CD4-positive, alpha-beta T cell (primary cell): ENCODE results near the gene DNPH1. TPM values are rescaled to one million over a fixed set of nuclear protein-coding genes. Genes with fewer than 3 reads are reported as not detected.

Experiments
- ATAC-seq: fragments of 200-7000 bp; cut with Tn5 transposase; one replicate; pipeline ENCODE4 v1.10.0; 2022; ENCODE audit warnings: mild to moderate bottlenecking; ENCODE audit not compliant: poor library complexity
- CTCF ChIA-PET: fragments of 350-600 bp; sonication (Branson Sonifier 250); formaldehyde crosslinking; loops from one replicate; lab custom pipeline; 2021; ENCODE audit warnings: antibody characterized with exemption, inconsistent platforms; lab: Charles Lee
- POLR2A ChIA-PET: fragments of 350-600 bp; sonication (Branson Sonifier 250); formaldehyde crosslinking; loops from one replicate; lab custom pipeline; 2021; ENCODE audit warnings: antibody characterized with exemption, inconsistent platforms; lab: Charles Lee
- DNase-seq, 14 experiments: peaks; one replicate each; pipeline ENCODE4 v3.0.0-alpha.2; 2013 to 2020; ENCODE audit warnings: mixed read lengths in 2 of 14
- H3K27ac ChIP-seq, 2 donors: one replicate each; pipeline versions ENCODE4 v1.5.1 to v1.7.0; 2013; ENCODE audit warnings: low read length in 2 of 2, low read depth in 1 of 2, mild to moderate bottlenecking in 1 of 2
- H3K27me3 ChIP-seq, 2 experiments: 1 replicate in 1 of 2; 2 replicates in 1 of 2; pipeline versions ENCODE4 v1.6.1 to v1.7.0; 2013; ENCODE audit warnings: low read length in 2 of 2, control low read depth in 1 of 2, mild to moderate bottlenecking in 1 of 2, moderate library complexity in 1 of 2; ENCODE audit not compliant: insufficient read depth in 2 of 2, control insufficient read depth in 1 of 2
- H3K36me3 ChIP-seq: one replicate; pipeline ENCODE4 v1.6.1; 2013; ENCODE audit warnings: low read length, control low read depth; ENCODE audit not compliant: insufficient read depth
- H3K4me1 ChIP-seq: one replicate; pipeline ENCODE4 v1.6.1; 2013; ENCODE audit warnings: low read length, control low read depth; ENCODE audit not compliant: insufficient read depth
- H3K4me3 ChIP-seq: one replicate; pipeline ENCODE4 v1.5.1; 2013; ENCODE audit warnings: mild to moderate bottlenecking, low read length, moderate library complexity
- H3K9me3 ChIP-seq, 2 experiments: 1 replicate in 1 of 2; 2 replicates in 1 of 2; pipeline versions ENCODE4 v1.6.1 to v1.7.0; 2013; ENCODE audit warnings: low read length in 2 of 2, mild to moderate bottlenecking in 2 of 2, control low read depth in 1 of 2, moderate library complexity in 1 of 2; ENCODE audit not compliant: control insufficient read depth in 1 of 2, insufficient read depth in 1 of 2
- H3K27ac Mint-ChIP-seq: one replicate; pipeline ENCODE4 v1.8.0; 2020; ENCODE audit warnings: mixed read lengths
- H3K27me3 Mint-ChIP-seq: one replicate; pipeline ENCODE4 v1.8.0; 2021; ENCODE audit warnings: mixed read lengths
- H3K36me3 Mint-ChIP-seq: one replicate; pipeline ENCODE4 v1.8.0; 2021; ENCODE audit warnings: low read depth, mixed read lengths
- H3K4me1 Mint-ChIP-seq: one replicate; pipeline ENCODE4 v1.8.0; 2021; ENCODE audit warnings: low read depth, mixed read lengths
- H3K4me3 Mint-ChIP-seq: one replicate; pipeline ENCODE4 v1.8.0; 2020; ENCODE audit warnings: mild to moderate bottlenecking, mixed read lengths
- H3K9me3 Mint-ChIP-seq: one replicate; pipeline ENCODE4 v1.8.0; 2020; ENCODE audit warnings: mixed read lengths
- intact Hi-C, 2 experiments: fragments of 100-400 bp; cut with DNase I in 1 of 2; cut with micrococcal nuclease in 1 of 2; formaldehyde crosslinking; loops; one replicate each; pipeline versions ENCODE4 v1.15.1 to v1.9.0; 2023 to 2025; cut with DNase I, micrococcal nuclease
- total RNA-seq, 174 experiments: library from RNA in 2 of 174; stranded (reverse) in 2 of 174; gene quantifications; one replicate each; pipeline ENCODE4 v1.2.3 and lab custom pipeline; 2021 to 2026
- TF ChIP-seq, protein P1 (sequence below): fragments of 200-600 bp; IDR thresholded peaks from one replicate; pipeline ENCODE4 v1.8.0; 2022; ENCODE audit warnings: antibody characterized with exemption, mild to moderate bottlenecking

DNPH1 gene
- total RNA-seq, 2 experiments from 2014 or later: 27.3 to 30.6 TPM

- no peaks in the 10 kb centered on the region for H3K9me3 Mint-ChIP-seq
- H3K36me3 Mint-ChIP-seq: no peaks in the 10 kb centered on the region
- H3K27ac Mint-ChIP-seq: no peak overlapping the region
- Histone ChIP-seq H3K4me1 (peaks cover 5% of the 10 kb centered on the region), H3K36me3 (no peaks in the 10 kb centered on the region), H3K27me3 (peaks cover 0 to 11% of the 10 kb centered on the region in 2 experiments), H3K27ac (no peak overlapping the region), H3K4me3 (no peak overlapping the region), H3K9me3 (no peaks in the 10 kb centered on the region)
- H3K4me1 Mint-ChIP-seq: peaks cover 7% of the 10 kb centered on the region
- POLR2A ChIA-PET: no interaction called here
- DNase-seq (no peak), ATAC-seq (no peak)
- intact Hi-C loops: no loop called here
- CTCF ChIA-PET: interaction anchor here (0.7 to 1.5 kb wide), 2 partner anchors 26 to 31 kb away, joined by 3 read pairs; partner anchors contain the start of gene DNPH1
- peaks cover 44% of the 10 kb centered on the region for H3K27me3 Mint-ChIP-seq
- TF ChIP-seq, protein P1, sequence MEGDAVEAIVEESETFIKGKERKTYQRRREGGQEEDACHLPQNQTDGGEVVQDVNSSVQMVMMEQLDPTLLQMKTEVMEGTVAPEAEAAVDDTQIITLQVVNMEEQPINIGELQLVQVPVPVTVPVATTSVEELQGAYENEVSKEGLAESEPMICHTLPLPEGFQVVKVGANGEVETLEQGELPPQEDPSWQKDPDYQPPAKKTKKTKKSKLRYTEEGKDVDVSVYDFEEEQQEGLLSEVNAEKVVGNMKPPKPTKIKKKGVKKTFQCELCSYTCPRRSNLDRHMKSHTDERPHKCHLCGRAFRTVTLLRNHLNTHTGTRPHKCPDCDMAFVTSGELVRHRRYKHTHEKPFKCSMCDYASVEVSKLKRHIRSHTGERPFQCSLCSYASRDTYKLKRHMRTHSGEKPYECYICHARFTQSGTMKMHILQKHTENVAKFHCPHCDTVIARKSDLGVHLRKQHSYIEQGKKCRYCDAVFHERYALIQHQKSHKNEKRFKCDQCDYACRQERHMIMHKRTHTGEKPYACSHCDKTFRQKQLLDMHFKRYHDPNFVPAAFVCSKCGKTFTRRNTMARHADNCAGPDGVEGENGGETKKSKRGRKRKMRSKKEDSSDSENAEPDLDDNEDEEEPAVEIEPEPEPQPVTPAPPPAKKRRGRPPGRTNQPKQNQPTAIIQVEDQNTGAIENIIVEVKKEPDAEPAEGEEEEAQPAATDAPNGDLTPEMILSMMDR: no peak
- H3K4me3 Mint-ChIP-seq: no peak overlapping the region
These were observed 26.2 kb upstream of the DNPH1 start for GRCh38 chr6:43255408-43256054.

DNA sequence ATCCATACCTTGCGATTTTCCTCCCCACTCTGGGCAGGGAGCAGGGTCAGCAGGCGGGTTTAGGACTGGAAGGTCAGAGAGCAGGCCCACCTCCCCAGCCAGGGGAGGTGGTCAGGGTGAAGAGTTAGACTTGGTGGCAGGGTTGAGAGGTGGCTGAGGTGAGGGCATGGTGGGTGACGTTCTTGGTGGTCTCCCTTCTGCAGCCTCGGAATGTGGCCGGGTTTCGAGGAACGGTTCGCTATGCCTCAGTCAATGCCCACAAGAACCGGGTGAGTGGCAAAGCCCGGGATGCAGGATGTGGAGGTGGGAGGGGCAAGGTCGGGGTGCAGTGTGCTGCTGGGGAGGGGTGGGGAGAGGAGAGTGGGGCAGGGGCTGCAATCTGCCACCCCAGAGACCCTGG is 25.6 kb upstream of the DNPH1 start:
- H3K9me3 ChIP-seq: no peaks in the 10 kb centered on the region
- intact Hi-C loops: no loop called here
- ATAC-seq: no peak
- no peaks in the 10 kb centered on the region for H3K36me3 Mint-ChIP-seq
- ChIA-PET CTCF (interaction anchor here (1.5 kb wide), 1 partner anchor 26 kb away, joined by 3 read pairs; the partner anchor contains the start of gene DNPH1), POLR2A (no interaction called here)
- DNase-seq: no peak
- TF ChIP-seq, protein P1: no peak
- H3K4me1 Mint-ChIP-seq: peaks cover 7% of the 10 kb centered on the region
- H3K27me3 Mint-ChIP-seq: peaks cover 44% of the 10 kb centered on the region
- H3K4me1 ChIP-seq: peaks cover 5% of the 10 kb centered on the region
- H3K27ac ChIP-seq: no peak overlapping the region
- H3K4me3 ChIP-seq: no peak overlapping the region
- no peak overlapping the region for H3K4me3 Mint-ChIP-seq
- peaks cover 0 to 11% of the 10 kb centered on the region in 2 experiments for H3K27me3 ChIP-seq
- no peaks in the 10 kb centered on the region for H3K36me3 ChIP-seq
- no peaks in the 10 kb centered on the region for H3K9me3 Mint-ChIP-seq
- H3K27ac Mint-ChIP-seq: no peak overlapping the region

DNA sequence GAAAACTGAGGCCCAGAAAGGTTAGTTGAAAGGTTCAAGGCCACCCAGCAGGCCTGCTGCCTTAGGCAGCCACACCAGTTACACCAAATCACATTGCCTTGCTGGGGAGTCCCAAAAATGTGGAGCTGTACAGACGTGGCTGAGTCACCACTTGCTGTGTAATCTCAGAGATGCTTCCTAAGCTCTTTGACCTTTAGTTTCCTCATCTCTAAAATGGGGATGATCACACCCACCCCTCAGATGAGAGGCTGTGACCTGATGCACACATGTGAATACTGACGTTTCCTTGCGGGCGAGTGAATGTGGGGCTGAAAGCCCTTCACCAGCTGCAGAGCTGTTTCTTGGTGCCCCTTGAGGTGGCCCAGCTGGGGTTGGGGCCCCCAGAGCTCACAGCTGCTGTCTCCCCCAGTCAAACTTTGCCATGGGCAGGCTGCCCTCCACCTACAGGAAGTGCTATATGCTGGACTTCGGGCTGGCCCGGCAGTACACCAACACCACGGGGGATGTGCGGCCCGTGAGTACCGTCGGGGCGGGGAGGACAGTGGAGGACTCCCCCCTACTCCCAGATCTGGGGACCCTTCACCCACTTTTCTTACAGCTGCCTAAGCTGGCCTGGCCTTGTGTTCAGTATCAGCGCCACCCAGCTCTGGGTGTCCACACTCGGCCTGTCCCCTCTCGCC is 25.0 kb upstream of the DNPH1 start:
- Mint-ChIP-seq H3K9me3 (no peaks in the 10 kb centered on the region), H3K27ac (no peak overlapping the region), H3K36me3 (no peaks in the 10 kb centered on the region), H3K27me3 (peaks cover 44% of the 10 kb centered on the region), H3K4me1 (peaks cover 7% of the 10 kb centered on the region), H3K4me3 (no peak overlapping the region)
- ATAC-seq (no peak), DNase-seq (no peak)
- Histone ChIP-seq H3K36me3 (no peaks in the 10 kb centered on the region), H3K9me3 (no peaks in the 10 kb centered on the region), H3K27ac (no peak overlapping the region), H3K4me3 (no peak overlapping the region), H3K4me1 (peaks cover 5% of the 10 kb centered on the region), H3K27me3 (peaks cover 0 to 11% of the 10 kb centered on the region in 2 experiments)
- TF ChIP-seq, protein P1: no peak
- intact Hi-C loops: no loop called here
- POLR2A ChIA-PET: no interaction called here
- CTCF ChIA-PET: interaction anchor here (1.5 kb wide), 1 partner anchor 25 kb away, joined by 3 read pairs; the partner anchor contains the start of gene DNPH1
